Sigmoid colon (tissue), 7 donors: ENCODE measurements around the gene PDGFA. TPM values are rescaled to one million over a fixed set of nuclear protein-coding genes. Genes with fewer than 3 reads are reported as not detected.
A peak's percentile ranks its signal among the peaks of the same experiment; 100 is the strongest.

Experiments
- DNase-seq: peaks from one replicate; pipeline ENCODE4 v3.0.0-alpha.2; 2019
- H3K27ac ChIP-seq, 4 donors: fragments of 200-600 bp; sonication (generic); one replicate each; pipeline ENCODE4 v1.5.1; 2016 to 2019; ENCODE audit warnings: mild to moderate bottlenecking in 1 of 4
- H3K27me3 ChIP-seq, 3 donors: fragments of 200-600 bp; sonication (generic); one replicate each; pipeline ENCODE4 v1.5.1; 2019; ENCODE audit warnings: mild to moderate bottlenecking in 1 of 3
- H3K36me3 ChIP-seq, 4 donors: fragments of 200-600 bp; sonication (generic); one replicate each; pipeline ENCODE4 v1.5.1; 2016 to 2019
- H3K4me1 ChIP-seq, 4 donors: fragments of 200-600 bp; sonication (generic); one replicate each; pipeline ENCODE4 v1.5.1; 2017 to 2019
- H3K4me3 ChIP-seq, 4 donors: fragments of 200-600 bp; sonication (generic); one replicate each; pipeline ENCODE4 v1.5.1; 2017 to 2019; ENCODE audit warnings: mild to moderate bottlenecking in 2 of 4, moderate library complexity in 1 of 4
- H3K9me3 ChIP-seq, 4 donors: fragments of 200-600 bp in 3 of 4; sonication (generic) in 3 of 4; one replicate each; pipeline versions ENCODE4 v1.5.1 to v1.6.1; 2013 to 2019
- CTCF ChIP-seq, 4 experiments: fragments of 450-650 bp in 3 of 4; fragments of 200-600 bp in 1 of 4; IDR thresholded peaks; one replicate each; pipeline ENCODE4 v1.5.1; 2016 to 2019; ENCODE audit warnings: antibody characterized with exemption in 4 of 4, mild to moderate bottlenecking in 3 of 4, moderate library complexity in 2 of 4
- EP300 ChIP-seq, 4 donors: sonication (generic); formaldehyde crosslinking; IDR thresholded peaks; one replicate each; pipeline ENCODE4 v1.6.1; 2017; ENCODE audit warnings: antibody characterized with exemption in 4 of 4
- POLR2A ChIP-seq, 2 donors: fragments of 450-650 bp; IDR thresholded peaks; one replicate each; pipeline ENCODE4 v1.6.1; 2016; ENCODE audit warnings: antibody characterized with exemption in 2 of 2, mild to moderate bottlenecking in 2 of 2, moderate library complexity in 2 of 2
- POLR2AphosphoS5 ChIP-seq, 4 donors: sonication (generic); formaldehyde crosslinking; IDR thresholded peaks; one replicate each; pipeline ENCODE4 v1.6.1; 2017; ENCODE audit warnings: antibody characterized with exemption in 4 of 4
- WGBS, 2 donors: extraction: QIAGEN DNeasy Blood & Tissue Kit; methylation state at CpG; one replicate each; pipeline ENCODE4 v1.1.7; 2013; 5-methylcytosine and 5-hydroxymethylcytosine counted together
- intact Hi-C: fragments of 100-400 bp; cut with DNase I; formaldehyde crosslinking; loops from one replicate; pipeline ENCODE4 v1.15.1; 2023
- polyA plus RNA-seq, 3 donors: library from polyadenylated mRNA; stranded (reverse); fragments of 200-250 nt; gene quantifications; one replicate each; pipeline ENCODE4 v1.2.3, GENCODE V29; 2013
- total RNA-seq, 4 donors: library from RNA; depleted of rRNA; stranded (reverse); fragments of >200 nt; gene quantifications; one replicate each; pipeline ENCODE4 v1.1.0, GENCODE V29; 2016
- donor health status: healthy with polysubstance abuse.
- donor health status: Bipolar disorder and iron deficiency.
- donor health status: healthy.

Gene PDGFA
- total and polyA plus RNA-seq, 7 donors, result 19.7 to 38.5 (median 33.9) TPM

GRCh38 chr7:494906-495305 lies 24.7 kb downstream of the PDGFA start:
- no peak overlapping the region for H3K27ac ChIP-seq
- H3K4me1 ChIP-seq, result no peaks in the 10 kb centered on the region
- H3K4me3 ChIP-seq, result no peak overlapping the region
- intact Hi-C loops, result no loop called here
- no peak for TF ChIP-seq POLR2A (IDR thresholded peaks at IDR 0.05)
- TF ChIP-seq POLR2AphosphoS5 (IDR thresholded peaks at IDR 0.05), result no peak
- TF ChIP-seq CTCF (IDR thresholded peaks at IDR 0.05), result no peak
- no peak for TF ChIP-seq EP300 (IDR thresholded peaks at IDR 0.05)
- peaks cover 0 to 35% (median 14%) of the 10 kb centered on the region in 4 donors for H3K36me3 ChIP-seq
- 72 to 80% methylated on average over 6 of the region's 6 CpGs for WGBS, 2 donors
- no peaks in the 10 kb centered on the region for H3K27me3 ChIP-seq
- DNase-seq, result peak; percentile 38
- H3K9me3 ChIP-seq, result no peaks in the 10 kb centered on the region

GRCh38 chr7:494259-494687 lies 25.4 kb downstream of the PDGFA start:
- Histone ChIP-seq H3K36me3 (peaks cover 0 to 29% (median 9%) of the 10 kb centered on the region in 4 donors), H3K27ac (no peak overlapping the region), H3K4me3 (peak overlapping the region in 2 of 4 donors; percentile 11 to 26), H3K27me3 (no peaks in the 10 kb centered on the region), H3K9me3 (no peaks in the 10 kb centered on the region), H3K4me1 (no peaks in the 10 kb centered on the region)
- 76 to 88% methylated on average over 31 of the region's 31 CpGs for WGBS, 2 donors
- DNase-seq, result peak; percentile 61
- no peak for TF ChIP-seq CTCF (IDR thresholded peaks at IDR 0.05)
- no peak for TF ChIP-seq EP300 (IDR thresholded peaks at IDR 0.05)
- TF ChIP-seq POLR2AphosphoS5 (IDR thresholded peaks at IDR 0.05), result no peak
- no peak for TF ChIP-seq POLR2A (IDR thresholded peaks at IDR 0.05)
- intact Hi-C loops, result no loop called here

GRCh38 chr7:493661-494251 lies 25.9 kb downstream of the PDGFA start:
- no peak overlapping the region for H3K27ac ChIP-seq
- peak overlapping the region in 2 of 4 donors; percentile 11 to 26 for H3K4me3 ChIP-seq
- DNase-seq, result peak; percentile 62
- no peaks in the 10 kb centered on the region for H3K27me3 ChIP-seq
- peaks cover 0 to 24% (median 4%) of the 10 kb centered on the region in 4 donors for H3K36me3 ChIP-seq
- H3K4me1 ChIP-seq, result no peaks in the 10 kb centered on the region
- TF ChIP-seq POLR2A (IDR thresholded peaks at IDR 0.05) (no peak), CTCF (IDR thresholded peaks at IDR 0.05) (no peak), EP300 (IDR thresholded peaks at IDR 0.05) (no peak), POLR2AphosphoS5 (IDR thresholded peaks at IDR 0.05) (no peak)
- H3K9me3 ChIP-seq, result no peaks in the 10 kb centered on the region
- intact Hi-C loops, result no loop called here
- 90 to 96% methylated on average over 55 of the region's 55 CpGs for whole genome bisulfite sequencing, 2 donors

- Histone ChIP-seq H3K36me3 (peaks cover 0 to 20% (median 2%) of the 10 kb centered on the region in 4 donors), H3K27ac (no peak overlapping the region), H3K4me1 (no peaks in the 10 kb centered on the region), H3K4me3 (no peak overlapping the region), H3K9me3 (no peaks in the 10 kb centered on the region), H3K27me3 (no peaks in the 10 kb centered on the region)
- intact Hi-C loops, result no loop called here
- 90 to 91% methylated on average over 8 of the region's 8 CpGs for WGBS, 2 donors
- TF ChIP-seq CTCF (IDR thresholded peaks at IDR 0.05) (no peak), POLR2AphosphoS5 (IDR thresholded peaks at IDR 0.05) (no peak), EP300 (IDR thresholded peaks at IDR 0.05) (no peak), POLR2A (IDR thresholded peaks at IDR 0.05) (no peak)
- peak; percentile 58 for DNase-seq
Measured at GRCh38 chr7:492714-493065, 27.0 kb downstream of the PDGFA start.
